Naive thymus-derived CD4-positive, alpha-beta T cell (primary cell): ENCODE results near the gene CLPTM1L. TPM values are rescaled to one million over a fixed set of nuclear protein-coding genes. Genes with fewer than 3 reads are reported as not detected.

Source experiments
- ATAC-seq: fragments of 150-1000 bp; cut with Tn5 transposase; 2 replicates; pipeline ENCODE4 v1.10.0; 2021; ENCODE audit warnings: mild to moderate bottlenecking, moderate library complexity
- CTCF ChIA-PET: fragments of 350-600 bp; sonication (Branson Sonifier 250); formaldehyde crosslinking; loops from one replicate; lab custom pipeline; 2021; ENCODE audit warnings: antibody characterized with exemption; lab: Charles Lee
- POLR2A ChIA-PET: fragments of 350-600 bp; sonication (Branson Sonifier 250); formaldehyde crosslinking; loops from one replicate; lab custom pipeline; 2021; ENCODE audit warnings: antibody characterized with exemption, inconsistent platforms; lab: Charles Lee
- DNase-seq, 9 donors: peaks; one replicate each; pipeline versions ENCODE4 v3.0.0 to v3.0.0-alpha.2; 2020 to 2022; ENCODE audit warnings: mixed read lengths in 1 of 9
- H3K27ac ChIP-seq: one replicate; pipeline ENCODE4 v1.7.0; 2013; ENCODE audit warnings: mild to moderate bottlenecking, low read depth, low read length, moderate library complexity
- H3K27me3 ChIP-seq, 2 donors: one replicate each; pipeline ENCODE4 v1.7.0; 2013; ENCODE audit warnings: low read length in 2 of 2, mild to moderate bottlenecking in 2 of 2, moderate library complexity in 2 of 2; ENCODE audit not compliant: control insufficient read depth in 2 of 2, insufficient read depth in 2 of 2
- H3K36me3 ChIP-seq, 3 experiments: 1 replicate in 2 of 3; 2 replicates in 1 of 3; pipeline ENCODE4 v1.7.0; 2013; ENCODE audit warnings: low read length in 3 of 3, mild to moderate bottlenecking in 3 of 3, moderate library complexity in 1 of 3; ENCODE audit not compliant: insufficient read depth in 3 of 3, control insufficient read depth in 2 of 3
- H3K4me1 ChIP-seq, 2 donors: one replicate each; pipeline ENCODE4 v1.7.0; 2013; ENCODE audit warnings: low read length in 2 of 2, mild to moderate bottlenecking in 2 of 2, moderate library complexity in 1 of 2; ENCODE audit not compliant: control insufficient read depth in 2 of 2, insufficient read depth in 2 of 2
- H3K4me3 ChIP-seq: 2 replicates; pipeline ENCODE4 v1.7.0; 2013; ENCODE audit warnings: mild to moderate bottlenecking, low read length
- H3K9me3 ChIP-seq, 3 experiments: 1 replicate in 2 of 3; 2 replicates in 1 of 3; pipeline ENCODE4 v1.7.0; 2013; ENCODE audit warnings: low read length in 3 of 3; ENCODE audit not compliant: control insufficient read depth in 2 of 3
- H3K27ac Mint-ChIP-seq, 9 donors: one replicate each; pipeline ENCODE4 v1.8.0; 2020 to 2022; ENCODE audit warnings: mixed read lengths in 9 of 9, mild to moderate bottlenecking in 8 of 9, moderate library complexity in 5 of 9, inconsistent platforms in 2 of 9
- H3K27me3 Mint-ChIP-seq, 5 donors: one replicate each; pipeline ENCODE4 v1.8.0; 2021 to 2022; ENCODE audit warnings: mixed read lengths in 5 of 5, mild to moderate bottlenecking in 1 of 5
- H3K36me3 Mint-ChIP-seq, 5 donors: one replicate each; pipeline ENCODE4 v1.8.0; 2020 to 2022; ENCODE audit warnings: mixed read lengths in 5 of 5, mild to moderate bottlenecking in 3 of 5, inconsistent platforms in 1 of 5
- H3K4me1 Mint-ChIP-seq, 7 donors: one replicate each; pipeline ENCODE4 v1.8.0; 2020 to 2022; ENCODE audit warnings: mixed read lengths in 7 of 7, mild to moderate bottlenecking in 3 of 7, inconsistent platforms in 1 of 7
- H3K4me3 Mint-ChIP-seq, 10 donors: one replicate each; pipeline ENCODE4 v1.8.0; 2020 to 2022; ENCODE audit warnings: mild to moderate bottlenecking in 10 of 10, mixed read lengths in 10 of 10, moderate library complexity in 6 of 10, inconsistent platforms in 2 of 10
- H3K9me3 Mint-ChIP-seq, 11 donors: one replicate each; pipeline ENCODE4 v1.8.0; 2020 to 2022; ENCODE audit warnings: mixed read lengths in 11 of 11, mild to moderate bottlenecking in 4 of 11, inconsistent platforms in 1 of 11, moderate library complexity in 1 of 11
- intact Hi-C, 2 donors: fragments of 100-400 bp; cut with micrococcal nuclease; formaldehyde crosslinking; loops; one replicate each; pipeline ENCODE4 v1.15.1; 2023
- polyA plus RNA-seq, 2 donors: library from polyadenylated mRNA; unstranded; fragments of 300-500 nt; fragmentation: Illumina TruSeq; gene quantifications; one replicate each; pipeline ENCODE4 v1.2.3, GENCODE V29; 2021
- total RNA-seq, 6 experiments: library from RNA in 5 of 6; stranded (reverse) in 5 of 6; gene quantifications; 1 replicate in 5 of 6; 2 replicates in 1 of 6; pipeline ENCODE4 v1.2.3 and lab custom pipeline; 2021 to 2026

CLPTM1L gene
- total and polyA plus RNA-seq, 7 experiments from 2014 or later, result 27.7 to 104 (median 67.6) TPM

DNA sequence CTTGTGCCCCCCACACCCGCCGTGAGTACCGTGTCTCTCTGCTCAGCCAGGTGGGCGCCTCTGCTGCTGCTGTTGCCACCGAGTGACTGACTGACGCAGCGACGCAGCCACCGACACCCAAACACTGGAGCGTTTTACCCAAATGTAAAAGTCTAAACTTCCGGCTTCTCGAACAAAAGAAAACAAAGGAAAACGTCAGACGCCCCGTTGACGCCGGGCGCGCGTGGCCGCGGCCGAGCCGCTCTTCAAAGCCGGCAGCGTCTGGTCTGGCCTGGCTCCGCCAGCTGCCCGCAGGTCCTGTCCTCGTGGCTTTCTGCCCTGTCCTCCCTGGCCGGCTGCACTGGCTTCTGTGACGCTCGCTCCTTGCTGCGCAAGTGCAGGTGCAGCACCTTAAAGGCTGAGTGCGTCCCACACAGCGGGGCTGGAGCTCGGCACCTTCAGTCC lies 41.4 kb upstream of the CLPTM1L start:
- Histone ChIP-seq H3K27ac (peak overlapping the region; percentile 98), H3K4me1 (peaks cover 12 to 22% of the 10 kb centered on the region in 2 donors), H3K27me3 (no peaks in the 10 kb centered on the region), H3K4me3 (peak overlapping the region; percentile 94), H3K9me3 (no peaks in the 10 kb centered on the region), H3K36me3 (no peaks in the 10 kb centered on the region)
- CTCF ChIA-PET, result no interaction called here
- peak; percentile 86 for ATAC-seq
- intact Hi-C loops, result loop anchor here (1.0 to 10.0 kb wide), 17 partner anchors 23 to 914 kb away; partner anchors contain the start of genes CEP72 (in 2 of the 2), CLPTM1L (in 2 of the 2), LPCAT1 (in 2 of the 2) and NDUFS6 (in 2 of the 2)
- Mint-ChIP-seq H3K4me1 (peaks cover 16 to 37% (median 20%) of the 10 kb centered on the region in 7 donors), H3K27ac (peak overlapping the region; percentile 98 to 100 (median 99)), H3K4me3 (peak overlapping the region; percentile 90 to 100 (median 98)), H3K9me3 (peaks cover 0 to 3% (median 0%) of the 10 kb centered on the region in 11 donors), H3K36me3 (no peaks in the 10 kb centered on the region), H3K27me3 (peaks cover 0 to 17% (median 0%) of the 10 kb centered on the region in 5 donors)
- DNase-seq, result peak in 8 of 9 donors; percentile 57 to 90 (median 87)
- POLR2A ChIA-PET, result interaction anchor here (0.8 to 3.6 kb wide), 20 partner anchors 8 to 922 kb away, joined by 3 to 40 read pairs (median 6); partner anchors contain the start of gene CLPTM1L

DNA sequence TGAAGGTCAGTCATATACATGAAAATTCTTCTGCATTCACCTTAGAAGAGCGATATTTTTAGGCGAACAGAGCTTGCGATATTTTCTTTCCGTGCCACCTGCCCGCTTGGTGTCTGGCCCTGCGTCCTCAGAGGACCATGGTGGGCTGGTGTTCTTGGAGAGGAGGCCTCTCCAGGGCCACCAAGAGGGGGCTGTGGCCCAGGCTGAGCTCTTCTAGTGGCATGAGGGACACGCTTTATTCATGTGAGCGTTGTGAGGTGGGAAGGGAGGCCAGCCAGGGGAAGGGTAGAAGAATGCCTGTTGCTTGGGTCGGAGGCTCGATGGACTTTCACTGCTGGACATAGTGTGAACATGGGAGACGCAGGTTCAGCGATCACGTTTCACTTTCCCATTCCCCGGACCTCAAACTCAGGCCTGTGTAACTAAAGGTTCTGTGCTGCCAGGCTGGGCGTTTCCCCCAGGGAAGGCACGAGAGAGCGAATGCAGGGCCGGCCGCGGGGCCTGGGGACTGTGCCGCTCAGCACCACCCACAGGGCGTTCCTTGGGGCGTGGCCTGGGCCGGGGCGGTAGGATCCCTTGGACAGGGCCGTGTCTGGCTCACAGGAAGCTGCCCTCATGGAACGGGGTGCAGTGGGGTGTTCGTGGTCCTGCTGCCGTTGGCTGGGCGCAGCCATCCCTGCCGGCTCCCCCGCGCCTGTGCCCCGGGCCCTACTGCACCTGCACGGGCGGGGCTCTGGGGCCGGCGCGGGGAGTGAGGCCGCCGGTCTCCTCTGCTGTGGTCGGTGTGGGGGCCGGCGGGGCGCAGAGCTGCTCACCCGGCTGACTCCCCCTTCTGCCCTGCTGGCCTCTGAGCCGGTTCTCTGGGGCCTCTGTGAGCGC lies 40.7 kb upstream of the CLPTM1L start:
- DNase-seq (peak; percentile 67 to 89 (median 78)), ATAC-seq (peak; percentile 91)
- H3K9me3 Mint-ChIP-seq, result peaks cover 0 to 3% (median 0%) of the 10 kb centered on the region in 11 donors
- Histone ChIP-seq H3K27ac (peak overlapping the region; percentile 98), H3K27me3 (no peaks in the 10 kb centered on the region), H3K36me3 (no peaks in the 10 kb centered on the region), H3K4me3 (peak overlapping the region; percentile 94), H3K4me1 (peaks cover 13 to 24% of the 10 kb centered on the region in 2 donors), H3K9me3 (no peaks in the 10 kb centered on the region)
- peaks cover 17 to 44% (median 26%) of the 10 kb centered on the region in 7 donors for H3K4me1 Mint-ChIP-seq
- peak overlapping the region; percentile 90 to 100 (median 98) for H3K4me3 Mint-ChIP-seq
- ChIA-PET POLR2A (interaction anchor here (0.7 to 3.6 kb wide), 22 partner anchors 7 to 921 kb away, joined by 3 to 40 read pairs (median 5); partner anchors contain the start of gene CLPTM1L), CTCF (no interaction called here)
- H3K36me3 Mint-ChIP-seq, result no peaks in the 10 kb centered on the region
- H3K27ac Mint-ChIP-seq, result peak overlapping the region; percentile 98 to 100 (median 99)
- intact Hi-C loops, result loop anchor here (1.0 to 10.0 kb wide), 17 partner anchors 24 to 913 kb away; partner anchors contain the start of genes CEP72 (in 2 of the 2), CLPTM1L (in 2 of the 2), LPCAT1 (in 2 of the 2) and NDUFS6 (in 2 of the 2)
- peaks cover 0 to 17% (median 0%) of the 10 kb centered on the region in 5 donors for H3K27me3 Mint-ChIP-seq

DNA sequence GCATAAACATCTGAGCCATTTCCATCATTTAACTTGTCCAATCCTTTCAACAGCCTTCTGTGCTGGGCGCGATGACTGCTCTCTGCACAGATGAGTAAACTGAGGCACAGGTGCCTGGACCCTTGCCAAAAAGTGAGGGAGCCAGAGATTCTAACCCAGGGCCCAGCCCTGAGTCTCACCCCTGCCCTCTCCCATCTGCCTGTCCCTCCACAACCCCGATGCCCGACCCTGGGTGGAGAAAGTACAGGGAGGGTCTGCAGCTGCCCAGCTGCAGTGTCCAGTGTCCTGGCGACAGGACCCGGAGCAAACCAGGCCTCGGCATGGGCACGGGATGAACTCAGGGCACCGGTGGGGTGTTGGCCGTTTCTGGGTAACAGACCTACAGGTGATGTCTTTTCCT lies 39.6 kb upstream of the CLPTM1L start:
- Mint-ChIP-seq H3K27ac (peak overlapping the region in 6 of 9 donors; percentile 49 to 100 (median 98)), H3K4me1 (peaks cover 17 to 44% (median 34%) of the 10 kb centered on the region in 7 donors), H3K4me3 (peak overlapping the region in 3 of 10 donors; percentile 90 to 98 (median 98)), H3K27me3 (peaks cover 0 to 17% (median 0%) of the 10 kb centered on the region in 5 donors), H3K9me3 (peaks cover 0 to 3% (median 0%) of the 10 kb centered on the region in 11 donors), H3K36me3 (no peaks in the 10 kb centered on the region)
- H3K27me3 ChIP-seq, result no peaks in the 10 kb centered on the region
- no peak overlapping the region for H3K4me3 ChIP-seq
- H3K4me1 ChIP-seq, result peaks cover 16 to 31% of the 10 kb centered on the region in 2 donors
- no peak overlapping the region for H3K27ac ChIP-seq
- no peaks in the 10 kb centered on the region for H3K9me3 ChIP-seq
- ChIA-PET POLR2A (interaction anchor here (1.9 to 3.6 kb wide), 6 partner anchors 40 to 152 kb away, joined by 5 to 40 read pairs (median 9); partner anchors contain the start of gene CLPTM1L), CTCF (no interaction called here)
- no peak for DNase-seq
- intact Hi-C loops, result loop anchor here (10.0 kb wide), 2 partner anchors 220 to 770 kb away; partner anchors contain the start of gene CEP72 (in 1 of the 2)
- ATAC-seq, result no peak
- H3K36me3 ChIP-seq, result no peaks in the 10 kb centered on the region

DNA sequence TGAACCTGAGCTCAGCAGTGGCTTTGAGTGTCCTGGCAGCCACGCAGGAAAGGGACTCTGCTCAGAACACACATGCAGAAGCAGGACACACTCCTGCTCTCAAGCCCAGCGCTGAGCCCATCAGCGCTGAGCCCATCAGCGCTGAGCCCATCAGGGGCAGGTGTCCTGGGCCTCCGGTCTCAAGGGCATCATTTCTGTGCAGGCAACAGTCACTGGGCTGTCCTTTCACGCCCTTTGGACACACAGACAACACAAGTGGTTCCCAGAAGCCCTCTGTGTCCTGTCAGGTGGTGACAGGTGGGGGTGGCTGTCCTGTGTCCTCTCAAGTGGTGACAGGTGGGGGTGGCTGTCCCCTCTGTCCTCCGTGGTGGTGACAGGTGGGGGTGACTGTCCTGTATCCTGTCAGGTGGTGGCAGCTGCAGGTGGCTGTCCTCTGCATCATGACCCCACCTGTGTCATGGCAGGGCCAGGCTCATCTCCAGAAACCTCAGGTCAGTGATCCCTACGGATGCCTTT lies 39.0 kb upstream of the CLPTM1L start:
- Histone ChIP-seq H3K9me3 (no peaks in the 10 kb centered on the region), H3K4me3 (no peak overlapping the region), H3K27me3 (no peaks in the 10 kb centered on the region), H3K36me3 (no peaks in the 10 kb centered on the region), H3K4me1 (peaks cover 16 to 31% of the 10 kb centered on the region in 2 donors), H3K27ac (no peak overlapping the region)
- Mint-ChIP-seq H3K27me3 (peaks cover 0 to 19% (median 0%) of the 10 kb centered on the region in 5 donors), H3K27ac (peak overlapping the region in 3 of 9 donors; percentile 52 to 62 (median 60)), H3K4me1 (peaks cover 17 to 44% (median 34%) of the 10 kb centered on the region in 7 donors), H3K4me3 (no peak overlapping the region), H3K9me3 (peaks cover 0 to 3% (median 0%) of the 10 kb centered on the region in 11 donors), H3K36me3 (no peaks in the 10 kb centered on the region)
- ChIA-PET POLR2A (interaction anchor here (2.1 to 3.6 kb wide), 2 partner anchors 39 to 71 kb away, joined by 7 to 35 read pairs; partner anchors contain the start of gene CLPTM1L), CTCF (no interaction called here)
- ATAC-seq (no peak), DNase-seq (no peak)
- intact Hi-C loops, result loop anchor here (10.0 kb wide), 2 partner anchors 219 to 769 kb away; partner anchors contain the start of gene CEP72 (in 1 of the 2)

DNA sequence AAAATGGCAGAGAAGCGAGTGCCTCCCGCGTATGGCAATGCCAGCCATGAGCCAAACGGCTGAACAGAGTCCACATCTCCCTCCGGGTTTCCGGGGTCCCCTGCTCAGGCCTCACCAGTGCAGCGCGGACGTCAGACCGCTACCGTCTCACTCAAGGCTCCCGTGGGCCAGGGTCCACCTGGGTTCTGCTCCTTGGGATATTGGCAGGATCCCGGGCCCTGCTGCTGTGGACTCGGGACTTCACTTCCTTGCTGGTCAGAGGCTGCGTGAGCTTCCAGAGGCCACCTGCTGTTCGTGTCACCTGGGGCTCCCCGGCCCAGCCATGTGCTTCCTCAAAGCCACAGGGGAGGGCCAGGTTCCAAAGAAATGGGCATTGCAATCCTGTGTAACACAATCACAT lies 38.4 kb upstream of the CLPTM1L start:
- POLR2A ChIA-PET, result no interaction called here

More for the DNA sequence above, 38.4 kb upstream of the CLPTM1L start:
- H3K36me3 ChIP-seq, result no peaks in the 10 kb centered on the region
- no peaks in the 10 kb centered on the region for H3K9me3 ChIP-seq
- H3K27ac Mint-ChIP-seq, result no peak overlapping the region
- intact Hi-C loops, result loop anchor here (10.0 kb wide), 2 partner anchors 219 to 769 kb away; partner anchors contain the start of gene CEP72 (in 1 of the 2)
- H3K36me3 Mint-ChIP-seq, result no peaks in the 10 kb centered on the region
- DNase-seq (no peak), ATAC-seq (no peak)
- CTCF ChIA-PET, result interaction anchor here (0.5 kb wide), 1 partner anchor 132 kb away, joined by 3 read pairs; no protein-coding TSS in a partner anchor
- H3K9me3 Mint-ChIP-seq, result peaks cover 0 to 2% (median 0%) of the 10 kb centered on the region in 11 donors
- no peak overlapping the region for H3K27ac ChIP-seq
- H3K4me1 Mint-ChIP-seq, result peaks cover 17 to 42% (median 34%) of the 10 kb centered on the region in 7 donors
- peaks cover 0 to 15% (median 0%) of the 10 kb centered on the region in 5 donors for H3K27me3 Mint-ChIP-seq
- no peaks in the 10 kb centered on the region for H3K27me3 ChIP-seq
- no peak overlapping the region for H3K4me3 Mint-ChIP-seq
- H3K4me1 ChIP-seq, result peaks cover 16 to 31% of the 10 kb centered on the region in 2 donors
- no peak overlapping the region for H3K4me3 ChIP-seq
